IPS DF 4.7 (cell line): ENCODE measurements around the gene ZNF557.
"Not testable (repeated sequence)": the region's sequence is repeated elsewhere in the genome, so short reads cannot be mapped to it uniquely, and the experiment has no call there.

Experiments
- DNase-seq: peaks from one replicate; pipeline ENCODE4 v3.0.0-alpha.2; 2013; ENCODE audit warnings: low spot score; ENCODE audit errors: extremely low read depth

Gene ZNF557

GRCh38 chr19:7069042-7069903, at the start of gene ZNF557:
Gene ZNF557 (plus strand): TSS chr19:7069703. CDS start chr19:7075075, 5,372 bp downstream.
- peak; percentile 46 for DNase-seq

GRCh38 chr19:7021331-7021730, 48.2 kb upstream of the ZNF557 start, which contains the start of gene MBD3L2B:
Gene MBD3L2B (minus strand): TSS chr19:7021431. CDS start chr19:7021397, 34 bp downstream.
- DNase-seq: not testable (repeated sequence)

- not testable (repeated sequence) for DNase-seq
Measured at GRCh38 chr19:7028790-7029189, 40.7 kb upstream of the ZNF557 start.

- not testable (repeated sequence) for DNase-seq
Measured at GRCh38 chr19:7030278-7030677, 39.2 kb upstream of the ZNF557 start, which contains the start of gene MBD3L5. Gene MBD3L5 (plus strand): TSS chr19:7030578. CDS start chr19:7030612, 34 bp downstream.

- DNase-seq: not testable (repeated sequence)
Measured at GRCh38 chr19:7040079-7040478, 29.4 kb upstream of the ZNF557 start, which contains the start of gene MBD3L4. Gene MBD3L4 (minus strand): TSS chr19:7040179. CDS start chr19:7040144, 35 bp downstream.

- DNase-seq: not testable (repeated sequence)
Measured at GRCh38 chr19:7041563-7041962, 27.9 kb upstream of the ZNF557 start.

- DNase-seq: not testable (repeated sequence)
Measured at GRCh38 chr19:7049021-7049420, 20.5 kb upstream of the ZNF557 start, which contains the start of gene MBD3L2. Gene MBD3L2 (plus strand): TSS chr19:7049321. CDS start chr19:7049374, 53 bp downstream.

GRCh38 chr19:7051421-7051820, 18.1 kb upstream of the ZNF557 start:
- not testable (repeated sequence) for DNase-seq

- DNase-seq: not testable (repeated sequence)
Measured at GRCh38 chr19:7052896-7053295, 16.6 kb upstream of the ZNF557 start.

- not testable (repeated sequence) for DNase-seq
Measured at GRCh38 chr19:7054635-7055368, 14.7 kb upstream of the ZNF557 start.

- not testable (repeated sequence) for DNase-seq
Measured at GRCh38 chr19:7055679-7056078, 13.8 kb upstream of the ZNF557 start.

GRCh38 chr19:7056371-7056770, 13.1 kb upstream of the ZNF557 start:
- not testable (repeated sequence) for DNase-seq

GRCh38 chr19:7058576-7058975, 10.9 kb upstream of the ZNF557 start, which contains the start of gene MBD3L3:
Gene MBD3L3 (minus strand): TSS chr19:7058676. CDS start chr19:7058605, 71 bp downstream.
- not testable (repeated sequence) for DNase-seq

- DNase-seq: not testable (repeated sequence)
Measured at GRCh38 chr19:7059977-7060376, 9.5 kb upstream of the ZNF557 start.

- DNase-seq: no peak
Measured at GRCh38 chr19:7063339-7063738, 6.2 kb upstream of the ZNF557 start.

GRCh38 chr19:7063764-7064418, 5.6 kb upstream of the ZNF557 start:
- no peak for DNase-seq

- peak; percentile 25 for DNase-seq
Measured at GRCh38 chr19:7067122-7067521, 2.4 kb upstream of the ZNF557 start.

- no peak for DNase-seq
Measured at GRCh38 chr19:7067716-7068115, 1.8 kb upstream of the ZNF557 start.

- DNase-seq: no peak
Measured at GRCh38 chr19:7068599-7068998, 904 bp upstream of the ZNF557 start.

GRCh38 chr19:7069904-7070226, 362 bp downstream of the ZNF557 start:
- no peak for DNase-seq

GRCh38 chr19:7072541-7072940, 3.0 kb downstream of the ZNF557 start:
- no peak for DNase-seq
